Prostate gland (tissue), 2 donors: ENCODE data around the gene IER3IP1.

Experiments
- CTCF ChIP-seq, 4 experiments: fragments of 200-600 bp in 2 of 4; fragments of 450-650 bp in 2 of 4; sonication (generic) in 2 of 4; IDR thresholded peaks; 1 replicate in 3 of 4; 2 replicates in 1 of 4; pipeline ENCODE4 v1.5.1; 2016 to 2019; ENCODE audit warnings: antibody characterized with exemption in 4 of 4, mild to moderate bottlenecking in 2 of 4, moderate library complexity in 2 of 4
- POLR2AphosphoS5 ChIP-seq: sonication (generic); formaldehyde crosslinking; IDR thresholded peaks from one replicate; pipeline ENCODE4 v1.6.1; 2017; ENCODE audit warnings: antibody characterized with exemption

- TF ChIP-seq POLR2AphosphoS5 (peak; percentile 61), CTCF (IDR thresholded peaks at IDR 0.05) (no peak)
These were observed 25.9 kb downstream of the IER3IP1 start, which contains the start of gene HDHD2 for GRCh38 chr18:47150029-47150823.
